ENCODE data around the gene DDB1.

Gene DDB1

GRCh38 chr11:61331651-61332050 lies 1.3 kb downstream of the DDB1 start:
- peaks cover 10 to 34% of the 10 kb centered on the region in 2 experiments for H3K36me3 ChIP-seq (ENCODE audit: control insufficient read depth in 1 of 2, insufficient read depth in 2 of 2, low read depth in 1 of 2, low read length in 2 of 2)
- H2AK5ac ChIP-seq (ENCODE audit: low read length, severe bottlenecking): no peak overlapping the region
- 85% methylated on average over 6 of the region's 6 CpGs for WGBS
- H2BK120ac ChIP-seq (ENCODE audit: low read depth, low read length): no peak overlapping the region
- no peak overlapping the region for H4K8ac ChIP-seq (ENCODE audit: low read length)
- H4K91ac ChIP-seq (ENCODE audit: low read length): no peak overlapping the region
- H2BK12ac ChIP-seq (ENCODE audit: low read length in 2 of 2): no peak overlapping the region
- H3K27me3 ChIP-seq (ENCODE audit: control insufficient read depth in 1 of 2, insufficient read depth in 1 of 2, low read length in 2 of 2): no peaks in the 10 kb centered on the region
- no peaks in the 10 kb centered on the region for H3K9me3 ChIP-seq (ENCODE audit: control insufficient read depth, low read length)
- H3K18ac ChIP-seq (ENCODE audit: low read depth in 1 of 2, low read length in 2 of 2): no peak overlapping the region
- H2AFZ ChIP-seq (ENCODE audit: low read depth, low read length): no peak overlapping the region
- H3K4ac ChIP-seq (ENCODE audit: low read depth in 1 of 2, low read length in 2 of 2): no peak overlapping the region
- H3K23ac ChIP-seq (ENCODE audit: low read length in 2 of 2): no peak overlapping the region
- peak overlapping the region; percentile 49 for H3K4me2 ChIP-seq (ENCODE audit: low read length, poor library complexity, severe bottlenecking)
- DNase-seq: no peak
- peak overlapping the region in 1 of 2 experiments; percentile 95 for H3K4me3 ChIP-seq (ENCODE audit: insufficient read depth in 1 of 2, low read depth in 1 of 2, low read length in 2 of 2)
- H3K9ac ChIP-seq (ENCODE audit: low read length): peak overlapping the region; percentile 97
- no peak overlapping the region for H3K14ac ChIP-seq (ENCODE audit: low read length in 2 of 2)
- H3K79me1 ChIP-seq (replicated peaks; ENCODE audit: low read length, poor library complexity, severe bottlenecking): peaks cover 4% of the 10 kb centered on the region
- H2BK5ac ChIP-seq (ENCODE audit: low read depth, low read length, poor library complexity, severe bottlenecking): no peak overlapping the region
- no peak overlapping the region for H2BK15ac ChIP-seq (ENCODE audit: low read depth, poor library complexity, severe bottlenecking)
- peaks cover 15% of the 10 kb centered on the region for H3K4me1 ChIP-seq (ENCODE audit: control insufficient read depth, insufficient read depth, low read depth, low read length)
- H3K27ac ChIP-seq (ENCODE audit: low read length, poor library complexity, severe bottlenecking): no peak overlapping the region

GRCh38 chr11:61329871-61330270 lies 3.0 kb downstream of the DDB1 start:
- H3K9me3 ChIP-seq (ENCODE audit: control insufficient read depth, low read length): no peaks in the 10 kb centered on the region
- WGBS: 95% methylated on average over 4 of the region's 4 CpGs
- DNase-seq: no peak

GRCh38 chr11:61328351-61328750 lies 4.6 kb downstream of the DDB1 start:
- no peak overlapping the region for H4K8ac ChIP-seq (ENCODE audit: low read length)
- no peak overlapping the region for H2BK5ac ChIP-seq (ENCODE audit: low read depth, low read length, poor library complexity, severe bottlenecking)
- H2AK5ac ChIP-seq (ENCODE audit: low read length, severe bottlenecking): no peak overlapping the region
- no peak overlapping the region for H3K23ac ChIP-seq (ENCODE audit: low read length in 2 of 2)
- H3K4me2 ChIP-seq (ENCODE audit: low read length, poor library complexity, severe bottlenecking): no peak overlapping the region
- peaks cover 24 to 66% of the 10 kb centered on the region in 2 experiments for H3K36me3 ChIP-seq (ENCODE audit: control insufficient read depth in 1 of 2, insufficient read depth in 2 of 2, low read depth in 1 of 2, low read length in 2 of 2)
- no peak overlapping the region for H4K91ac ChIP-seq (ENCODE audit: low read length)
- H2BK120ac ChIP-seq (ENCODE audit: low read depth, low read length): no peak overlapping the region
- no peak overlapping the region for H3K18ac ChIP-seq (ENCODE audit: low read depth in 1 of 2, low read length in 2 of 2)
- H3K4ac ChIP-seq (ENCODE audit: low read depth in 1 of 2, low read length in 2 of 2): no peak overlapping the region
- WGBS: 95% methylated on average over 9 of the region's 9 CpGs
- no peak overlapping the region for H3K4me3 ChIP-seq (ENCODE audit: insufficient read depth in 1 of 2, low read depth in 1 of 2, low read length in 2 of 2)
- no peaks in the 10 kb centered on the region for H3K9me3 ChIP-seq (ENCODE audit: control insufficient read depth, low read length)
- peaks cover 6% of the 10 kb centered on the region for H3K4me1 ChIP-seq (ENCODE audit: control insufficient read depth, insufficient read depth, low read depth, low read length)
- H3K79me1 ChIP-seq (replicated peaks; ENCODE audit: low read length, poor library complexity, severe bottlenecking): peaks cover 10% of the 10 kb centered on the region
- no peak for DNase-seq
- no peak overlapping the region for H3K14ac ChIP-seq (ENCODE audit: low read length in 2 of 2)
- no peak overlapping the region for H3K27ac ChIP-seq (ENCODE audit: low read length, poor library complexity, severe bottlenecking)
- no peak overlapping the region for H2BK12ac ChIP-seq (ENCODE audit: low read length in 2 of 2)
- no peak overlapping the region for H2AFZ ChIP-seq (ENCODE audit: low read depth, low read length)
- no peak overlapping the region for H2BK15ac ChIP-seq (ENCODE audit: low read depth, poor library complexity, severe bottlenecking)
- H3K9ac ChIP-seq (ENCODE audit: low read length): peak overlapping the region; percentile 47
- no peaks in the 10 kb centered on the region for H3K27me3 ChIP-seq (ENCODE audit: control insufficient read depth in 1 of 2, insufficient read depth in 1 of 2, low read length in 2 of 2)

More at GRCh38 chr11:61329871-61330270, 3.0 kb downstream of the DDB1 start:
- peaks cover 2% of the 10 kb centered on the region for H3K79me1 ChIP-seq (replicated peaks; ENCODE audit: low read length, poor library complexity, severe bottlenecking)
- peaks cover 17 to 52% of the 10 kb centered on the region in 2 experiments for H3K36me3 ChIP-seq (ENCODE audit: control insufficient read depth in 1 of 2, insufficient read depth in 2 of 2, low read depth in 1 of 2, low read length in 2 of 2)
- no peak overlapping the region for H3K27ac ChIP-seq (ENCODE audit: low read length, poor library complexity, severe bottlenecking)
- H2BK15ac ChIP-seq (ENCODE audit: low read depth, poor library complexity, severe bottlenecking): no peak overlapping the region
- H2BK120ac ChIP-seq (ENCODE audit: low read depth, low read length): no peak overlapping the region
- H3K23ac ChIP-seq (ENCODE audit: low read length in 2 of 2): no peak overlapping the region
- peak overlapping the region; percentile 21 for H3K9ac ChIP-seq (ENCODE audit: low read length)
- no peak overlapping the region for H3K4me2 ChIP-seq (ENCODE audit: low read length, poor library complexity, severe bottlenecking)
- no peak overlapping the region for H3K14ac ChIP-seq (ENCODE audit: low read length in 2 of 2)
- no peak overlapping the region for H2BK5ac ChIP-seq (ENCODE audit: low read depth, low read length, poor library complexity, severe bottlenecking)
- H3K27me3 ChIP-seq (ENCODE audit: control insufficient read depth in 1 of 2, insufficient read depth in 1 of 2, low read length in 2 of 2): no peaks in the 10 kb centered on the region
- no peak overlapping the region for H4K8ac ChIP-seq (ENCODE audit: low read length)
- no peak overlapping the region for H3K4ac ChIP-seq (ENCODE audit: low read depth in 1 of 2, low read length in 2 of 2)
- no peak overlapping the region for H2BK12ac ChIP-seq (ENCODE audit: low read length in 2 of 2)
- no peak overlapping the region for H2AFZ ChIP-seq (ENCODE audit: low read depth, low read length)
- no peak overlapping the region for H4K91ac ChIP-seq (ENCODE audit: low read length)
- H2AK5ac ChIP-seq (ENCODE audit: low read length, severe bottlenecking): no peak overlapping the region
- no peak overlapping the region for H3K18ac ChIP-seq (ENCODE audit: low read depth in 1 of 2, low read length in 2 of 2)
- H3K4me1 ChIP-seq (ENCODE audit: control insufficient read depth, insufficient read depth, low read depth, low read length): peaks cover 15% of the 10 kb centered on the region
- no peak overlapping the region for H3K4me3 ChIP-seq (ENCODE audit: insufficient read depth in 1 of 2, low read depth in 1 of 2, low read length in 2 of 2)

GRCh38 chr11:61327669-61328071 lies 5.2 kb downstream of the DDB1 start:
- Histone ChIP-seq H2BK12ac (ENCODE audit: low read length in 2 of 2) (no peak overlapping the region), H2BK5ac (ENCODE audit: low read depth, low read length, poor library complexity, severe bottlenecking) (no peak overlapping the region), H3K4me3 (ENCODE audit: insufficient read depth in 1 of 2, low read depth in 1 of 2, low read length in 2 of 2) (no peak overlapping the region), H3K14ac (ENCODE audit: low read length in 2 of 2) (no peak overlapping the region), H3K27me3 (ENCODE audit: control insufficient read depth in 1 of 2, insufficient read depth in 1 of 2, low read length in 2 of 2) (no peaks in the 10 kb centered on the region), H3K4me2 (ENCODE audit: low read length, poor library complexity, severe bottlenecking) (no peak overlapping the region), H3K23ac (ENCODE audit: low read length in 2 of 2) (no peak overlapping the region), H4K8ac (ENCODE audit: low read length) (no peak overlapping the region), H2BK15ac (ENCODE audit: low read depth, poor library complexity, severe bottlenecking) (no peak overlapping the region), H3K27ac (ENCODE audit: low read length, poor library complexity, severe bottlenecking) (no peak overlapping the region), H3K36me3 (ENCODE audit: control insufficient read depth in 1 of 2, insufficient read depth in 2 of 2, low read depth in 1 of 2, low read length in 2 of 2) (peaks cover 29 to 72% of the 10 kb centered on the region in 2 experiments), H3K79me1 (replicated peaks; ENCODE audit: low read length, poor library complexity, severe bottlenecking) (peaks cover 15% of the 10 kb centered on the region), H3K9me3 (ENCODE audit: control insufficient read depth, low read length) (no peaks in the 10 kb centered on the region), H3K4ac (ENCODE audit: low read depth in 1 of 2, low read length in 2 of 2) (no peak overlapping the region), H2AFZ (ENCODE audit: low read depth, low read length) (no peak overlapping the region), H3K4me1 (ENCODE audit: control insufficient read depth, insufficient read depth, low read depth, low read length) (peaks cover 6% of the 10 kb centered on the region), H3K18ac (ENCODE audit: low read depth in 1 of 2, low read length in 2 of 2) (no peak overlapping the region), H2BK120ac (ENCODE audit: low read depth, low read length) (no peak overlapping the region), H3K9ac (ENCODE audit: low read length) (peak overlapping the region; percentile 47), H4K91ac (ENCODE audit: low read length) (no peak overlapping the region), H2AK5ac (ENCODE audit: low read length, severe bottlenecking) (no peak overlapping the region)
- DNase-seq: no peak
